HG03442 (cell line): Measurements from ENCODE around the gene KRTAP10-6.
"Not testable (repeated sequence)": the region's sequence is repeated elsewhere in the genome, so short reads cannot be mapped to it uniquely, and the experiment has no call there.

Source experiments
- ATAC-seq: cut with Tn5 transposase; IDR thresholded peaks from one replicate; pipeline ENCODE4 v1.9.1; 2021; ENCODE audit warnings: mild to moderate bottlenecking, moderate library complexity; ENCODE audit not compliant: unreplicated experiment

KRTAP10-6 gene

GRCh38 chr21:44579833-44580144, 12.5 kb downstream of the KRTAP10-6 start:
- ATAC-seq = no peak

GRCh38 chr21:44579056-44579832, 13.1 kb downstream of the KRTAP10-6 start:
- ATAC-seq = no peak

DNA sequence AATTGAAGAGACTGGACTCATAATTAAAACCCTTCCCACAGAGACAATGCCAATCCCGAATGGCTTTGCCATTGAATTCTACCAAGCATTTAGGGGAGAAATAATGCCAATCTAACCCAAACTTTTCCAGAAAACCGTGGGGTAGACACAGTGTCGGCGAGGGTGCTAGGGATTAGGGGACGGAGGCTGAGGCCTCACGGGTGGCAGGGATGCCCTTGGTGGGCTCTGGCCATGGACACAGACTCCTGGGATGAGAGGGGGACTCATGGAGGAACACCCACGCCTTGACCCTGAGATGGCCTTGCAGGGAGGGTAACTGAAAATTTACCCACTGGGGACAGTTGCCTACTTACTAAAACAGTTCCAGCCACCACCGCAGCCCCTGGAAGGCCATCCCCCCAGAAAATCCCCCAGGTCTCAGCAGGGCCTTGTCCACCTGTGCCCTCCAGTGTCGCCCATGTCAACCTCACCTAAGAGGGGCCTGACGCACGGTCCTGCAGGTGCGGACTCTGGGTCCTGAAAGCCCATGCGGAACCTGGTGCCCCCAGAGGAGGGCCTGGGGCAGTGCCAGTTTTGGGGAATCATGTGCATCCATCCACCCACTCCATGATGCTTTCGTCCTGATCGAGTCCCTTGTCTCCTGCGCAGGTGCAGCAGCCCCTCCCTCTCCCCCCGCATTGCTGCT, 13.8 kb downstream of the KRTAP10-6 start:
- no peak for ATAC-seq

DNA sequence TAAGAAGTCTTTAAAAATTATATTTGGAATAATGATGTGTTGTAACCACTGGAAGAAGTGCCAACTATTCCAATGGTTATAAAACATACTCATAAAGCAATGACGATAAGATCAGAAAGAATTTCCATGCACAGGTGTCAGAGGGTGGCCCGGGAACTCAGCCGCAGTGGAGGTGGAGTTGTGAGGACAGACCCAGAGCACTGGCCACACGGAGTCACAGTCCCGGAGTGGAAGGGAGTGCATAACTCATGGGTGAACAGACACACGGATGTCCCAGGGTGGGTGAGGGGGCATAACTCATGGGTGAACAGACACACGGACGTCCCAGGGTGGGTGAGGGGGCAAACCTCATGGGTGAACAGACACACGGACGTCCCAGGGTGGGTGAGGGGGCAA, 16.3 kb downstream of the KRTAP10-6 start:
- no peak for ATAC-seq

DNA sequence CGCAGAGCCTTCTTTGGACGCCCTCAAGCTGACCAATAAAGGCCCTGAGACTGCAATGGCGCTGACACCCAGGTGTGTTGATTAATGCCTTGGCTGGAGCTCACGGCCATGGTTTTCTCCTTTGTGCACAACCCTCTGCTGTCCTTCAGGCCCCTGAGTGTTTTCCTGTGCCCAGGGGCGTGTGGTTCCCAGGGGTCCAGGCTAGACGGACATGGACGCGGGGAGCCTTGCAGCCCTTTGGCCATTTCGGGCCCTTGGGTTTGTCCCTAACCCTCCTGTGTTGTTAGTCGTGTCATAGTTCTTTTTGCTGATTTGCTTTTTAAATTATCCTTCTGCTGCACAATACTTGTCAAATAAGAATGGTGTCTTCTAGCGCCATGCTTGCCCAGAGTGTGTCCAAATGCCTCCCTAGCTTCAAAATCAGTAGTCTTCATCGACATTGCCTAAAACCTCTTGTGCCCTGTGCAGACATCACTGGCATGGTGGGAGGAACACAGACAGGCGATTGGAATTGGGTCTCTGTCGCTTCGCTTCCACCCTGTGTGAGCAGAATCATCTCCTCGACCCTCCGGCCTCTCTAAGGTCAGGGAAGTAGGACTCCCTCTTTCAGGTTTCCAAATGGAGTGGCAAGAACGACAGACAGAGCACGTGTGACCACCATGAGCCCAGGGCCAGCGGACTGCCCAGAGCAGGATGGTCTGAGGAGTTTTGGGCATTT, 16.8 kb downstream of the KRTAP10-6 start:
- ATAC-seq = no peak

- ATAC-seq = no peak
These were observed 17.6 kb downstream of the KRTAP10-6 start for GRCh38 chr21:44574457-44575306.

GRCh38 chr21:44573630-44574456, 18.5 kb downstream of the KRTAP10-6 start, which contains the start of gene KRTAP10-4:
Gene KRTAP10-4, plus strand, starts transcription at chr21:44573729. Its CDS starts 30 bp downstream, at chr21:44573759.
- ATAC-seq = not testable (repeated sequence)

GRCh38 chr21:44572959-44573583, 19.2 kb downstream of the KRTAP10-6 start:
- no peak for ATAC-seq

DNA sequence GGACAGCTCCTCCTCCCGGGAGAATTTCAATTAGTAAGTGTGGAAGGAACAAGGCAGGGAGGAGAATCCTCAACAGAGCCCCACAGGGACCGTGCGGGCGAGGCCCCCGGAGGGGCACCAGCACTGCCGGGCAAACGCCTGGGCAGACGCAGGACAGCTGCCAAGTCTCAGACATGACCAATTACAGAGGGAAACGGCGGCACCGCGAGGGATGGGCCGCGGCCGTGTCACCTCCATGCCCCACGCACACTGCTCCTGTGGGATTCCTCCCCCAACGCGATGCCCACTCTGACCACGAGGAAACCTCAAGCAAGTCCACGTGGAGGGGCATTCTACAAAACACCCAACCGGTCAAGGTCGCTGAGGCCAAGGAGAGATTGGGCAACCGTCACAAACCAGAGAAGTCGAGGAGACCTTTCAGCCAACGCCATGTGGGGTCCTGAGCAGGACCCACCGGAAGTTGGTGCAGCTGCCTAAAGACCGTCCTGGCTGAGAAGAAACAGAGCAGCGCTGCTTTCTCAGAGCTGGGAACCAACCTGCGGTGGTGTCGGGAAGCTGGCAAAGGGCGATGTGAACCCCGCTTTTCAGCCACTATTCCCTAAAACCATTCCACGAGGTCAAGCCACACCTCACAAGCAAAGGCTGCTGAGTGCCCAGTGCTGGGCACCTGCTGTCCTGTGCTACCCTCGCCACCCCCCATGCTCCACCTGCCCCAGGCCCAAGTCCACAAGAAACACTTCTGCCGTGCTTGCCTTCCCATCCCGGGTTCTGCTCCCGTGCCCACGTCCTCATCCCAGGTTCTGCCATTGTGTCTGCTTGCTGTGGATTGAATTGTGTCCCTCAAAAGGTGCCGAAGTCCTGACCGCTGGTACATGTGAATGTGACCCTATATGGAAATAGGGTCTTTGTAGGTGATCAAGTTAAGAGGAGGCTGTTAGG, 20.2 kb downstream of the KRTAP10-6 start:
- no peak for ATAC-seq

DNA sequence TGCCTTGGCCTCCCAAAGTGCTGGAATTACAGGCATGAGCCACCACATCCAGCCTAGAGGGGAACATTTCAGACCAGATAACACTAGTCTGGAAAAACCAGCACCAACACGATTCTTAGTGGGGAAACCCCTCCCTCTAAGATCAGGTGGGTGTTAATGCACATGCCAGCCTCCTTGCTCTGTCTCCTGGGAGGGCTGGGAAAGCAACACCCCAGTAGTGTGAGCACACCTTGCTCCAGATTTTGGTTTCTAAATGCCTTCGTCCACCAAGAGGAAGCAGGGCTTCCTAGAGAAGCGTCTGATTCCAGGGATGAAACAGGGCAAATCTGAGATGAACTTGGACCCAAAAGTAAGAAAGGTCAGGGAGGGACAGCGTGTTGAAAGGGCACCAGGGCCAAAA, 21.0 kb downstream of the KRTAP10-6 start:
- ATAC-seq = no peak

DNA sequence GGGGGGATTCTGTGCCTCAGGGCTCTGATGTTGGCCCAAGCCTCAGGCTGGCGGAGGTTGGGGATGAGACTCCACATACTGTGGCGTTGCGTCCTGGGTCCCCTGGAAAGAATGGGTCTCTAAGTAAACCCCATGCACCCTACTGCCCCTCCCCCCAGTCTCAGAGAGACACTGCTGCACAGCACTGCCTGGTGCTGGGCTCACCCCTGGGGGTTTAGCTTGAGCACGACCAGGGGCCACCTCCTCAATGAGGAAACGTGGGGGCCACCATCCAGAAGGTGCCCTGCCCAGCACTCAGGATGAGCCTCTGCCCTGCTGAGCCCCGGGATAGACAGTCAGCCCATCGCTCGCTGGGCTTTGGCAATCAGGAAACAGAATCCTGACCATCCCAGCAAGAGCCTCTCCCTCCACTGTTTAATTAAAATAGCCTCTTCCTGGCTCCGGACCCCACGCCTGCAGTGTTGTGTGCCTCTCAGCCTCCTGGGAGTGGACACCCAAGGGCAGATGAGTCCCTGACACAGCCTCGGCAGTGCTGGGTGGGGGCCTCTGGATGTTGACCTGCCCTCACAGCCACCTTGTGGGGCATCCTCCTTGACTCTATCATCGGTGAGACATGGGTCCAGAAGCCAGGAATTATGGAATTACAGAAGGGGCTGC, 22.3 kb downstream of the KRTAP10-6 start:
- no peak for ATAC-seq

DNA sequence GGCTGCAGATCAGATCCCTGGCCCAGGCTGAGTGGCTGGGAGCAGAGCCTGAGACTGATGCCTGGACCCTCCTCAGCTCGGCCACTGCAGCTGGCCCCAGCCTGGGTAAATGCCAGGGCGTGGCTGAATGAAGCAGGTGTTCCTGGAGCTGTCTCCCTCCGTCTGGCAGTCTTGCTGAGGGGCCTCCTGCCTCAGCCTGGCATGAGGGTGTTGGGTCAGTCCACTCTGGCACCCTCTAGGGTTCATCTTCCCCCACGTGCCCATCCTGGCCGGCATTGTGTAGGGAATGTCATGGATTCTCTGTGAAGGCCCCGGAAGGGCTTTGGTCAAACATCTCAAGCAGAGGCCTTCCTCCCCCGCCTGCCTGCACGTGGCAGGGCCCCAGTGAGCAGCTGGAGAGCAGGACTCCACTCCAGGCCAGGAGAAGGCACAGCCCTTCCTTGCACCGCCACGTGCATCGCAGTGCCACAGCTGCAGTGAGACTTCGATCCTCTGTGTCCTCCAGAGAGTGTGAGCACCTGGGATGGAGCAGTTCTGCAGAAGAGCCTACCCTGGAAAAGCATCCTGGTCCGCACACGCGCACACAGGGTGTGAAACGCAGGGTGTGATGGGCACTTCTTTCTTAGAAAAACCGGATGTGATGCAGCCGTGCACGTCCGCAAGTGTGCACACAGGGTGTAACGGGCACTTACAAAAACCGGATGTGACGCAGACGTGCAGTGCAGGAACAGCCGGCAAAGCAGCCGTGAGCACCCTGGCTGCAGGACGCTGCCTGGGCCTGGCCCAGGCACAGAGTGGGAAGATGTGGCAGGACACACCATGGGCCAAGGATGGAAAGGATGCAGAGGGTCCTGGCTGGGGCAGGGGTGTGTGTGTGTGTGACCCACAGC, 23.4 kb downstream of the KRTAP10-6 start:
- ATAC-seq = no peak

DNA sequence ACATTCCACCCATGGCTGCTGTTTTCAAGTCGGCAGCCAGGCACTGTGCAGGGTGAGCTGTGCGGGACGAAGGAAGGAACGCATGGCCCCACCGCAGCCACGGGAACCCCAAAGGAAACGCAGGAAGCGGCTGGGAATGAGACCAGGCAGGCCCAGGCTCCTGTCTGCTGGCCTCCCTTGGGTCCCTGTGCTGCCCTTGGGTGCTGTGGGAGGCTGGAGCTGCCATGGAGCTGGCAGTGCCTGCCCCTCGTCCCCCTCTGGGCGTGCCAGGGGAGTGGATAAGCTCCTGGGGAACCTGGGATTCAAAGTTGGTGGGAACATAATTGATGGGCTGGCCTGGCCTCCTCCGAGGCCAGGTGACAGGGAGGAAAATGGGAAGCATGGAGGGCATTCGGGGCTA, 24.0 kb downstream of the KRTAP10-6 start:
- no peak for ATAC-seq

DNA sequence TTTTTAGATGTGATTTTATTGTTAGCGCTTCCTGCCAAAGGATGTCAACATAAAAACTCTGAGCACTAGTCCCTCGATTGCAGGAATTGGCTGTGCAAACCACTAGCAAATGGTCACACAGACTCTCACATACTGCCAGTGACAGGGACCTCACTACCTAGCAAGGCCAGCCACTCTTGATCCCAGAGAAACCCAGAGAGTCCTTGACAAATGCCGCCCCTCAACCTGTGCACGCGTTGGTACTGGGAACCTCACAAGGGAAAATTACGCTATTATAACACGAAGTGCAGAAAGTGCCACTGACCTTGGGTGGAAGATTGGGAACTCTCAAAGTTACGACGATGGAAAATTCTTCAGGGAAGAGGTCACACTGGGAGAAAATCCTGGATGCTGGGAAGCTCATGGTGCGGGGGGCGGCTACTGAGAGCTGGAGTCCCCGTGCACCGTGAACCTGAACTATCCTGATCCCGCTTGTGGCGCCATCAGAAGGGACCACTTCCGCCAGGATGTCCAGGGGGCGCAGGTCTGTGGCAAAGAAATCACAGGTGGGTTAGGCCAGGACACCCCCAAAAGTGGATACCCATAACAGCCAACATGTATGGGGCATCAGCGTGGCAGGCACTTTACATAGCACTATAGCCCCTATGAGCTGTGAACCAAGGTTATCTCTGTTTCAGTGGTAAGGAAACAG, 24.7 kb downstream of the KRTAP10-6 start:
- no peak for ATAC-seq

- no peak for ATAC-seq
These were observed 25.9 kb downstream of the KRTAP10-6 start for GRCh38 chr21:44566403-44566802.

DNA sequence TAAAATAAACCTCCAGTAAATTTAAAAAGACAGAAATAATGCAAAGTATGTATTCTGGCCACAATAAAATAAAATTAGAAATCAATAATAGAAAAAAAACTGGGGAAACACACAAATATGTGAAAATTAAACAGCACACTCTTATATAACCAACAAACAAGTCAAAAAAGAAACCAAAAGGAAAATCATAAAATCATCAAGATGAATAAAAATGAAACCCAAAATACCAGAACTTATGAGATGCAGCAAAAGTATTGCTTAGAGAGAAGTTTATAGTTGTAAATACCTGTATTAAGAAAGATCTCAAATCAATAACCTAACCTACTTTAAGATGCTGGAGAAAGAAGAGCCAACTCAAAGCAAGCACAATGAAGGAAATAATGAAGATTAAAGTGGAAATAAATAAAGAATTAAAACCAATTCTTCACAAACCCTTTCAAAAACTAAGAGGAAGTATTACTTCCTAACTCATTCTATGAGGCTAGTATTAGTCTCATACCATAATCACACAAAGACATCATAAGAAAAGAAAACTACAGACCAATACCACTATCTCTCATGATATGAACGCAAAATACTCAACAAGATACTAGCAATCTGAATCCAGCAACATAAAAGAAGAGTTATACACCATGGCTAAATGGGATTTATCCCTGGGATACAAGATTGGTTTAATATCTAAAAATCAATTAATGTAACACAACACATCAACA, 27.3 kb downstream of the KRTAP10-6 start:
- ATAC-seq = no peak
